ENCODE data around the gene IPPK.

IPPK gene

DNA sequence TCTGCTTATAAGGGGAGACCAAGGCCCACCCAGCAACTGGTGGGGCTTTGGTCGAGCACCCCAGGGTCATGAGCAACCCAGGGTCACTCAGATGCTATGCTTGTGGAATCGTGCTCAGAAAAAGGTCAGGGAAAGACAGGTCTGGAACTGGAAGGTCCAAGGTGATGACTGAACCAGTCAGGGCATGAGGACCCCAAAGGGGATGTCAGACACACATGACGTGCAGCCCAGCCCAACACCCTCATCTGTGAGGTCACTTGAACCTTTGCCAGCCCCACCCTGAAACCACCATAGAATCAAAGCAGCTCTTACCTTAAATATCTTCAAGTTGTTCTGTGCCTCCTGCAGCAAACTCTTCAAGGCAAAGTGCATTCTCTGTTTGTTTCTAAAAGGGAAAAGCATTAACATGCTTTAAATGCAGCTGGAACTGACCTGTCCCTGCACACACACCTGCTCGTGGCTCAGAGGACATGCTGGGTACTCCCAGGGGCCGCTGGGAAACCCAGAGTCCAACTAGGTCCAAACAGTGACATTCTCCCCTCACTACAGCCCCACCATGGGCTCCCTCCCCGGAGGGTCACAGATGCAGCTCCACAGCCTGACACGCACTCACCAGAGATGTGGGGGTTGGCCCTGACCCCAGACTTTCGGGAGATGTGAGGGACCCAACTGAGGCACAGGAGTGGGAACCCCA is 29.4 kb downstream of the IPPK start:
- TF ChIP-seq, protein P1, sequence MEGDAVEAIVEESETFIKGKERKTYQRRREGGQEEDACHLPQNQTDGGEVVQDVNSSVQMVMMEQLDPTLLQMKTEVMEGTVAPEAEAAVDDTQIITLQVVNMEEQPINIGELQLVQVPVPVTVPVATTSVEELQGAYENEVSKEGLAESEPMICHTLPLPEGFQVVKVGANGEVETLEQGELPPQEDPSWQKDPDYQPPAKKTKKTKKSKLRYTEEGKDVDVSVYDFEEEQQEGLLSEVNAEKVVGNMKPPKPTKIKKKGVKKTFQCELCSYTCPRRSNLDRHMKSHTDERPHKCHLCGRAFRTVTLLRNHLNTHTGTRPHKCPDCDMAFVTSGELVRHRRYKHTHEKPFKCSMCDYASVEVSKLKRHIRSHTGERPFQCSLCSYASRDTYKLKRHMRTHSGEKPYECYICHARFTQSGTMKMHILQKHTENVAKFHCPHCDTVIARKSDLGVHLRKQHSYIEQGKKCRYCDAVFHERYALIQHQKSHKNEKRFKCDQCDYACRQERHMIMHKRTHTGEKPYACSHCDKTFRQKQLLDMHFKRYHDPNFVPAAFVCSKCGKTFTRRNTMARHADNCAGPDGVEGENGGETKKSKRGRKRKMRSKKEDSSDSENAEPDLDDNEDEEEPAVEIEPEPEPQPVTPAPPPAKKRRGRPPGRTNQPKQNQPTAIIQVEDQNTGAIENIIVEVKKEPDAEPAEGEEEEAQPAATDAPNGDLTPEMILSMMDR (IDR thresholded peaks at IDR 0.05; ENCODE audit: insufficient read depth, low read depth, low read length, missing control alignments) = no peak
- DNase-seq (ENCODE audit: low read depth) = no peak
- no peak overlapping the region for H3K4me3 ChIP-seq (ENCODE audit: low read length)

DNA sequence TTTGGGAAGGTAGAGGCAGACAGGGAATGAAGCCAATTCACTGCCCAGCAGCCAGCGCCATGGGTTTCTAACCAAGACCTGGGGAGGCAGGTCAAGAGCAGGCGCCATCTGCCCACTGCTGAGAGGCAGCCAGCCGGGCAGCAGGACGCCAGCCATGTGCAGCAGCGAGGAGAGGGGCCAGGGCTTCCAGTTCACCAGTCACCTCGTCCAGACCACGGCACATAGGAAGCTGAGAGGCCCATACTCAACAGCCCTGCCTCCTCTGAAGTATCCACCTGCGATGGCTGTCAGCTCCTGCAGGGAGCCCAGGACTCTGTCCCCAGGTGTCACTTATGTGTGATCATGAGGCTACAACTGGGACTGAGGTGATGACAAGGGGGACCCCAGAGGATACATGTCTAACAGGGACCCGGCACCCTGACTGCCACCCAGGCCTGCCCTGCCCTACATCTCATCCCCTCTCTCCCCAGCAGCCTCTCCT is 30.1 kb downstream of the IPPK start:
- TF ChIP-seq, protein P1 (IDR thresholded peaks at IDR 0.05; ENCODE audit: insufficient read depth, low read depth, low read length, missing control alignments) = no peak
- DNase-seq (ENCODE audit: low read depth) = no peak
- H3K4me3 ChIP-seq (ENCODE audit: low read length) = no peak overlapping the region

DNA sequence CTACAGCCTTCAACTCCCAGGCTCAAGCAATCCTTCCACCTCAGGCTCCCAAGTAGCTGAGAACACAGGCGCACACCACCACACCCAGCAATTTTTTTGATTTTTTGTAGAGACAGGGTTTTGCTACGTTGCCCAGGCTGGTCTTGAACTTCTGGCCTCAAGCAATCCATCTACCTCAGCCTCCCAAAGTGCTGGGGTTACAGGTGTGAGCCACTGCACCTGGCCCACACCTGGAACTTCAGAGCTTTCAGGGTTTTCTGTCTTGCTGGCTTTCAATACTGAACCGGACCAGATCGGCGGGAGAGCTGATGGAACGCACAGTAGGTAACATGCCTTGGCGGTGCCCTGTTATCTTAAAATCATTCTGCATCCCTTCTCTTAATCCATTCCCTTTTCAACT is 30.8 kb downstream of the IPPK start:
- H3K4me3 ChIP-seq (ENCODE audit: low read length) = no peak overlapping the region
- TF ChIP-seq, protein P1 (IDR thresholded peaks at IDR 0.05; ENCODE audit: insufficient read depth, low read depth, low read length, missing control alignments) = no peak
- DNase-seq (ENCODE audit: low read depth) = no peak

DNA sequence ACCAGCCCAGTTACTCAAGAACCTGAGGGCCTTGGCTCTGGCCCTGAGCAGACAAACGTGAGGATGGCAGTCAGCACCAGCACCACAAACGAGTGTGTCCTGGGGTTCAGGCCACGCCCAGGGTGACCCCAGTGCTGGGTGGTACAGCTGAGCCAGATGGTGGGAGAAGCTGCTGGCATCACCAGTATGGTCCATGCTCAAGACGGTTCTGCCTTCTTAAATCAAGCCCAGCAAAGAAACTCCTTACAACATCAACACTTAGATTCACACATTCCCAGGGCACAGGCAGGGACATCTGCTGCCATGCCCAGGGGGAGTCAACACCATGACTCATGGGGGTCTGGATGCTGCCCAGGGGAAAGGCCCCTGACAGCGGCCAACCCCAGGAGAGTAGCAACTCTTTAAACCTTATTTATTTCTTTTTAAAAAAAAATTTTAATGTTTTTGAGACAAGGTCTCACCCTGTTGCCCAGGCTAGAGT is 31.3 kb downstream of the IPPK start:
- TF ChIP-seq, protein P1 (IDR thresholded peaks at IDR 0.05; ENCODE audit: insufficient read depth, low read depth, low read length, missing control alignments) = no peak
- no peak overlapping the region for H3K4me3 ChIP-seq (ENCODE audit: low read length)
- DNase-seq (ENCODE audit: low read depth) = no peak

GRCh38 chr9:92637886-92638620 is 31.9 kb downstream of the IPPK start:
- no peak overlapping the region for H3K4me3 ChIP-seq (ENCODE audit: low read length)
- TF ChIP-seq, protein P1 (IDR thresholded peaks at IDR 0.05; ENCODE audit: insufficient read depth, low read depth, low read length, missing control alignments) = no peak
- no peak for DNase-seq (ENCODE audit: low read depth)

DNA sequence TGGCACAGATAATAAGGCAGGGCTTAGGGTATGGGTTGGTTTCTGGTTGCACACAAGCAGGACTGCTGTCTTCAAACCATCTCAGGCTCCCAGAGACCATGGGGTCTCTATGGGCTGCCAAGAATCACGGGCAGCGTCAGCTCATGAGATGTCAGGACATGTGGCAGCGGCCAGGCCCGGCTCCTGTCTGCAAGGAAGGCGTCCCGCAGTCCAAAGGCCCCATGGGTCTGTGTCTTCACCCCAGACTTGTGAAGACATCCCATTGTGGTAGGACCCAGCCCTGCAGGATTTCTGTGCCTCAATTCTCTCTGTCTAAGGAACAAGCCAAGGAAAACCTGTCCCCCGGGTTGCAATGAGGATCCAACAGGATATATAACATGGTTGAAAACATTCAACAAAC is 32.6 kb downstream of the IPPK start:
- TF ChIP-seq, protein P1 (IDR thresholded peaks at IDR 0.05; ENCODE audit: insufficient read depth, low read depth, low read length, missing control alignments) = no peak
- DNase-seq (ENCODE audit: low read depth) = no peak
- no peak overlapping the region for H3K4me3 ChIP-seq (ENCODE audit: low read length)
